Left renal cortex interstitium (tissue), 4 donors: ENCODE data around the gene PLA2G4D. TPM values are rescaled to one million over a fixed set of nuclear protein-coding genes. Genes with fewer than 3 reads are reported as not detected.

Source experiments
- DNase-seq, 4 donors: peaks; one replicate each; pipeline ENCODE4 v3.0.0-alpha.2; 2013; ENCODE audit warnings: low read depth in 4 of 4, low spot score in 2 of 4, missing footprints in 1 of 4
- polyA plus RNA-seq, 4 donors: library from polyadenylated mRNA; unstranded; fragments of 120-200 nt; gene quantifications; one replicate each; pipeline ENCODE4 v1.2.1, GENCODE V29; 2013; ENCODE audit not compliant: insufficient read length in 4 of 4

Gene PLA2G4D
- polyA plus RNA-seq, 4 donors = 0.08 to 0.13 (median 0.08) TPM; not detected in 1

DNA sequence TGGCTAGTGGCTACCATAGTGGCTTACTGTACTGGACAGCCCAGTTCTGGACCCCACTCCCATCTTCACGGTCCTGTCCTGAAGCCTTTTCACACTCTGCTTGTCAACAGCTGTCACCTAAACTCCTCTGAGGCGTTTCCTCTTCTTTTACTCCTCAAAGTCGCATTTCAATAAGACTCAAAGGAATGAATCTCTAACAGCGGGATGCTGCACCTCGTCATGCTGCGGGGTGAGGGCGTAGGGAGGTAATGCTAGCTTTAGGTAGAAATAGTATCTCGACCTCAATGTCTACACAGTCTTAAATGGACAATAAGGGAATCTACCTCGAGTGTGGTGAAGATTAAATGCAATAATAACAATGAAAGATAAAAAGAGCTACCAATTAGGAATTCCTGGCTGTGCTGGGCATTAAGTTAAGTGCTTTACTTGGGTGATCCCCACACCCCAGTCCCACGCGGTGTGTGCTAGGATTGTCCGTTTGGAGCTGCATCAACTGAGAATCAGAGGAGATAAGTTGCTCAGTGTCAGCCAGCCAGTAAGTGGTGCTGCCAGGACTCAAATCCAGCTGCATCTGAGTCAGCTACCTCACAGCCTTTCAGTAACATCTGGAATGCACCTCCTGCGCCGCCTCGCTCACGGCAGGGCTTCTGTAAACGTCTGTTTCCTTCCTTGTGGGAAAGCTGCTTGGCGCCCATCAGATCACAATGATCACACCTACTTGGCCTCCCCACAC, 14.0 kb downstream of the PLA2G4D start:
- DNase-seq = no peak

DNA sequence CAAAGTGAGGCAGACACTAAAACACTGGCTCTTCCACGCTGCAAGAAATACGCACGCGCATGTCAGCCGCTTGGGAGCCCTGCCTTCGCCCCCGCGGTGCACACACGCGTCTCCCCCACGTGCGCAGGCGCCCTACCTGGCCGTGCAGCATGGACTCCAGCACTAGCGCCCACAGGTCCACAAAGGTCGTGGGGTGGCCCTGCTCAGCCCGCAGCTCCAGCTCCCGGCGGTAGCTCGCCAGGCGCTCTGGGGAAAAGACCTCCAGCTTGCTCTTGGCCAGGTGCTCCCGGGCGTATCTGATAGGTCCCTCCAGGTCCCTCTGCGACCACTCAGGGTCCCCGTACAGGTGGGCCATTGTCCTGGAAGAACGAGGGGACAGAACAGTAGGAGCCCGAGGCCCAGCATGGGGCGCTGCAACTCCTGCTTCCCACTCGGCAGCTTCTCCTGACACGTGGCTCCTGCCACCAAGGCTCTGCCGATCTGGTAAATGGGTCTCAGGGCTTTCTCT, 14.9 kb downstream of the PLA2G4D start:
- DNase-seq = no peak

DNA sequence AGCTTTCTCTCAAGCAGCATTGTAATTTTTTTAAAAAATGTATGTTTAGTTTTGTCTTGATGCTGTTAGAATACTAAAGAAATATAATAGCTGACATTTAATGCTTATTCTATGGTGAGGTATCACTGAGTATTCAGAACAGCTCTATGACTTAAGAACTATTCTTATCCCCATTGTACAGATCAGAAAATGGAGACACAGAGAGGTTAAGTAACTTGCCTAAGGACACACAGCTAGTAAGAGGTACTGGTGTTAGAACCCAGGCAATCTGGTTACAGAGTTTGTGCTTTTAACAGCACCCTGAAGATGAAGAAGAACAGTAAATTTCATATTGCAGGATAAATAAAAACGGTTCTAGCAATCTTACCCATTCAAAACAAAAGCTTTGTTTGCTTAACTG, 15.5 kb downstream of the PLA2G4D start:
- no peak for DNase-seq

- DNase-seq = no peak
Measured at GRCh38 chr15:42077689-42078088, 16.7 kb downstream of the PLA2G4D start.

DNA sequence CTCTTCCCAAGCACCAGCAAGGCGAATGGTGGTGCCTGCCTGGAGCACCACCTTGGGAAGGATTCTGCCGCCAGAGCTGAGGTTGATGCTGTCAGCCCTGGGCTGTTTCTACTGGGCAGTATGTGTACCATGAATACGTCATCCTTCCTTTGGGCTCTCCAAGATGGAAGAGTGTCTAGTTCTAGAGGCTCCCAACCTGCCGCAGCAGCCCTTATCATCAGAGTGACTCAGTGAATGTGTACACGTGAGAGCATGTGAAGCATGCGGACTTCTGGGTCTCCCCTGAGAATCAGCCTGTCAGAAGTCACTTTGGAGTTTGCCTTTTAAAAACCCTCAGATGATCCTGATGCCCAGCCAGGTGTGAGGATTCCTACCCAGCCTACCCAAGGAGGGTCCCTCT, 20.9 kb downstream of the PLA2G4D start:
- no peak for DNase-seq

DNA sequence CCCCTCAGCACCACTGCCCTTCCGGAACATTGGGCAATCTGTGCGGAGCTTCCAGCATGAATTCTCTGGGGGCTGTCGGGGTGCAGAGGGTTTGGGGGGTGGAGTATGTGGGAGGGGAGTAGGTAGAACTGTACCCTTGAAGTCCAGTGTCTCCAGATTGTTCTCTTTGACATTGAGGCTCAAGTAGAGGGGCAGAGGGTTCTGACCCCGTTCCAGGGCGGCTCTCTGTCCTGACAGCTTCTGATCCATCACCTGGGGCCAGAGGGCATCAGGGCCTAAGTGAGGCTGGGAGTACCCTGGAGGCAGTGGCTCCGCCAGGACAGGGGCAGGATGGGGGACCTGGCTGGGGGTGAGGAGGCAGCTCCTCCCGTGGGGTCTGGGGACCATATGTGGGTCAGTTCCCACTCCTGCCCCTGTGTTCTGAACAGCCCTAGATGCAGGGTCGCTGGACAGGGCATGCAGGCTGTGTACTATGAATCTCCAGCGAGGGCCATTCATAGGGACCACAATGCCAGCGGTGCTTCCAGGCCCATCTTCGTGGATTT, 22.1 kb downstream of the PLA2G4D start:
- no peak for DNase-seq

GRCh38 chr15:42071717-42072116, 22.6 kb downstream of the PLA2G4D start:
- no peak for DNase-seq

DNA sequence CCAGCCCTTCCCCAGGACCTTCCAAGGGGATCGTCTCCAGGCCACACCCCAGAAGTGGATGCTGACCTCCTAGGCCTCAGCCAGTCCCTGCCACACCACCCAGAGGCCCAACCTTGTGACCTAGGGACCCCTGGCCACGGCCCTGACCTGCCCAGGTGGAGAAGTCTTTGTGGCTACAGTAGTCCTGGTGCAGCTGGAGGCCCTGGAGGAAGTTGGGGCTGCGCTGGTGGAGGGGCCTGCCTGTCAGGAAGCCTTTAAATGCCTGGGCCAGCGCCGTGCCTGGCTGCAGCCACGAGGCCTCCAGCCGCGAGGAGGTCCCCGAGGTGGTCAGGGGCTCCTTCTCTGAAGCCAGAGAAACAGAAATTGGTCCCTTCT, 23.4 kb downstream of the PLA2G4D start:
- DNase-seq = no peak

- DNase-seq = no peak
Measured at GRCh38 chr15:42070279-42070975, 23.9 kb downstream of the PLA2G4D start.

DNA sequence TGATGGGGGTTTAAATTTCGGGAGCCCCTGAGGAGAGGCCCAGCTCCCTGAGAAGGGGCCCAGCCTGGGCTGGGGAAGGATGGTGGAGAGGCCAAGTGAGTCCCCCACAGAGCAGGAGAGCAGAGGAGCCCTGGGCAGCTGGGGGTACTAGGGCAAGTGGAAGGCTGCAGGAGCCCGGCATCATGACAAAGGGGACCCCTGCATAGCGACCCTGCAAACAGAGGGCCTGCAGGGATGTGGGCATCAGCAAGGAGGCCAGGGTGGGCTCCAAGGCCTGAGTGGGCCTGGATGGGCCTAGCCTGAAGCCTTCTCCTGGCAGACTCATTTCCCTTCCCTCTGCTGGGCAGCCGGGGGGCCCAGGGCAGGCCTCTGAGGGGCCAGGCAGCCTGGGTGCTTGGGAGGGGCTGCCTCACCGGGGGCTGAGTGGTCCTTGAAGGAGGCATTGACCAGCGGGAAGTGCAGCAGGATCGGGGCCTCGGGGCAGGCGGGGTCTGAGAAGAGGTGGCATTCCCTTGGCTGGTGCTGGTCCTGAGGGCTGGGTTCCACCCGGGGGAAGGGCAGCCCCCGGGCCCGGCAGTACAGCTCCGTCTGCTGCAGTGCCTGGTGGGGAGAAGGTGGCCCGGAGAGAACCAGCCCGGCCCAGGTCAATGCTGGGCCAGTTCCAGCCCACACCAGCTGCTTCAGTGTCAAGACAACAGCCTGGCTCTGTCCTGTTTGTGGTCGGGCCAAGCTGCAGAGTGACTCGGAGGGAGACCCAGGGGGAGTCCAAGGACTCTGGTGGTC, 24.7 kb downstream of the PLA2G4D start:
- no peak for DNase-seq

- DNase-seq = no peak
Measured at GRCh38 chr15:42069025-42069424, 25.3 kb downstream of the PLA2G4D start.

- DNase-seq = no peak
Measured at GRCh38 chr15:42068601-42069000, 25.8 kb downstream of the PLA2G4D start.

DNA sequence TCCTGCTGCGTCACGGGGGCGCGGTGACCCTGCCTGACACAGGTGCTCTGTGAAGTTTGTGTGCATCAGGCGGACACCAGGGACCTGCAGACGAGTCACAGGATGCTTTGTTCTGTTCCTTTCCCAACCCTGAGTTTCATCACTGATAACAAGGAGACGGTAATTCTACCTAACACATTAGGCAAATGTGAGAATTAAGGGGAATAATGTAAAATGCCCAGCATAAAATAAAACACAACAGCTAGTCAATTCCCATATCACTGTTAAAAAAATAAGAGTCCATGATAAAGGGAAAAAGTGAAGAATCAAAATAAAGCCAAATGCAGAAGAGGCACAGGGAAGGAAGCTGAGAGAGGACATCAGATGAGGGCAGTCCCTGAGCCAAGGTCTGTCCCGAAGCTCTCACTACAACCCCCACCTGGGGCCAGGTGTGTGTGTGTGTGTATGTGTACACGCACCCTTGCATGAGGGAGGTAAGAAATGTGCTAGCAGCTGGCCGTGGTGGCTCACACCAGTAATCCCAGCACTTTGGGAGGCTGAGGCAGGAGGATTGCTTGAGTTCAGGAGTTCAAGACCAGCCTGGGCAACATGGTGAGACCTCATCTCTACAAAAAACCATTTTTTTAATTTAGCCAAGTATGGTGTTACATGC, 27.5 kb downstream of the PLA2G4D start:
- DNase-seq = no peak

- DNase-seq = no peak
Measured at GRCh38 chr15:42065468-42065867, 28.9 kb downstream of the PLA2G4D start.

DNA sequence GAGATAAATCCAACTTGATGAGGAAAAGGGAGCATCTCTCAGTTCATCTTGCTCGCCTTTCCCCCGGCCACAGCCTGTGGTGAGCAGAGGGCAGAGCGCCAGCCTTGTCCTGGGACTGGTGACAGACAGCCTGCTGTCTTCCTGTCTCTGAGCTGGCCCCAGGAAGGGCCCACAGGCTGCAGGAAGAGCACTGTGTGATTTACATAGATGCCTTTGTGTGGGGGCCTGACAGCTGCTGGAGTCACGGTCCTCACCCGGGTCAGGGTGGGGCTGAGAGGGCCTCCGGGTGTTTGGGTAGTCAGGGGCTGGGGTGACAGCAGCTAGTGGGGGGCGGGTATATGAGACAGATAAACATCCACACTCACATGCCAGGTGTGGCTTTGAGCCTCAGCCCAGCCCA, 29.3 kb downstream of the PLA2G4D start:
- DNase-seq = no peak

- no peak for DNase-seq
Measured at GRCh38 chr15:42064271-42064670, 30.1 kb downstream of the PLA2G4D start.

DNA sequence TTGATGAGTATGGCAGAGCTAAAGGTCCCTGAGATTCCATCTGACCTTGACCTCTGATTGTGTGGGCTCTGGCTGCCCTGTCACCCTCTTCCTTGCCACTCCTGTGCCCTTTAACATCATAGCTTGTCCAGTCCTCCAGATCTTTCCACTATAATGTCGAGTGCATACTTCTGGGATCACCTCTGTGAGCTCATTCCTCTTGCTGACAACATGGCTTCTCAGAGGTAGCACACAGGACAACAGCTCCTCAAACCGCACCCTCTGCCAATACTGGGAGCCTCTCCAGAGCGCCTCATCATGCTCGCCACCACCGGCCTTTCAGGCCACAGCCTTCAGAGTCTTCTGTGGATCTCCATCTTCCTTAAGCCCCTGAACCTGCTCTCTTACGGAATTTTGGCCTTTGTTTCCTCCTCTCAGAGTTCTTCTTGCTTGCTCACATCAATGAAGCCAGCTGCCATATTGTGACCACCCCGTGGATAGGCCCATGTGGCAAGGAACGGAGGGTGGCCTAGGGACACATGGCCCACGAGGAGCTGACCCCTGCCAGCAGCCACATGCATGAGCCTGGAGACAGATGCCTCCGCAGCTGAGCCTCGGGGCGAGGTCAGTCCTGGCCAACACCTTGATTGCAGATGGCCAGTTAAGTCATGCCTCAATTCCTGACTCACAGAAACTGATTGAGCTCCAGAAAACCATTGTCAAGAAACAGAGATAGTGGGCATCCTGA, 31.1 kb downstream of the PLA2G4D start:
- DNase-seq = no peak

DNA sequence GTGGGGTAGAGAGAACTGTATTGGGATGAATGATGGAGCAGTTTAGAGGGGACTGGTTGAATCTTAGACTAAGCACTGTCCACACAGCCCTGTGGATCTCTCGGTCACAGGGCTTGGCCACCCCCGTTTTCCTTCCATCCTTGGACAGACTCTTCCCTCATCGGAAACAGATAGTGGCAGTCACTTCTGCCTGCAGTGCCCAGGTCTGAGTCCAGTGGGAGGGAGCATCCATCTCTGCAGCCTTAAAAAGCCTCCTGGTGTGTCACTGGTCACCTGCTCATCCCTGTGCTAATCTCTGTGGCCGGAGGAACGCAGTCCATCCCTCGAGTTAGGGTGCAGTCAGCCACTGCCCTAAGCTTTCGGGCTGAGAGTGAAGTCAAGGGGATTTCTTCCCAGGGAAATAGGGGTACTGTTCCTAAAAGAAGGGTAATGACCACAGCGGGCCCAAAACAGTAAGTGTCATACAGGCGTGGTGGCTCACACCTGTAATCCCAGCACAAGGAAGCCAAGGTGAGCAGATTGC, 32.0 kb downstream of the PLA2G4D start:
- no peak for DNase-seq

GRCh38 chr15:42060797-42061196, 33.6 kb downstream of the PLA2G4D start:
- DNase-seq = no peak

GRCh38 chr15:42060477-42060763, 33.9 kb downstream of the PLA2G4D start:
- DNase-seq = no peak
